Cardiac fibroblast (primary cell): ENCODE results near the gene EZH1.

Experiments used
- DNase-seq, 2 donors: peaks; one replicate each; pipeline versions ENCODE4 v3.0.0 to v3.0.0-alpha.2; 2010; ENCODE audit warnings: low read depth in 2 of 2
- H3K4me3 ChIP-seq, 2 donors: replicated peaks in 1 of 2; 1 replicate in 1 of 2; 2 replicates in 1 of 2; pipeline ENCODE4 v1.5.1; 2011; ENCODE audit warnings: low read depth in 2 of 2, low read length in 2 of 2, mild to moderate bottlenecking in 2 of 2, moderate library complexity in 1 of 2
- CTCF ChIP-seq: IDR thresholded peaks from one replicate; pipeline ENCODE4 v1.5.1; 2011; ENCODE audit warnings: low read depth, mild to moderate bottlenecking, low read length, inconsistent platforms

Gene EZH1

GRCh38 chr17:42682722-42683403 is 62.0 kb downstream of the EZH1 start:
- H3K4me3 ChIP-seq, result peak overlapping the region; percentile 72 to 74
- TF ChIP-seq CTCF, result no peak
- peak; percentile 51 to 73 for DNase-seq

GRCh38 chr17:42681976-42682721 is 62.7 kb downstream of the EZH1 start, which contains the start of gene CNTNAP1:
Gene CNTNAP1, plus strand, starts transcription at chr17:42682531. Its CDS starts 299 bp downstream, at chr17:42682830.
- peak within 1 kb of the TSS; percentile 72 to 74 for H3K4me3 ChIP-seq
- no peak for TF ChIP-seq CTCF

GRCh38 chr17:42680331-42680808 is 64.5 kb downstream of the EZH1 start:
- peak in 1 of 2 donors; percentile 42 for DNase-seq
- no peak for TF ChIP-seq CTCF
- H3K4me3 ChIP-seq, result peak overlapping the region; percentile 1 to 33

More at GRCh38 chr17:42681976-42682721, 62.7 kb downstream of the EZH1 start, which contains the start of gene CNTNAP1:
- DNase-seq, result peak; percentile 81 to 86

GRCh38 chr17:42679492-42680330 is 65.1 kb downstream of the EZH1 start:
- H3K4me3 ChIP-seq, result peak overlapping the region; percentile 19 to 37
- peak; percentile 36 for TF ChIP-seq CTCF
- DNase-seq, result peak; percentile 78 to 83

GRCh38 chr17:42678951-42679491 is 65.8 kb downstream of the EZH1 start:
- TF ChIP-seq CTCF, result no peak
- peak overlapping the region in 1 of 2 donors; percentile 68 for H3K4me3 ChIP-seq
- DNase-seq, result peak; percentile 54 to 60
